ENCODE measurements around the gene LRATD1. TPM values are rescaled to one million over a fixed set of nuclear protein-coding genes. Genes with fewer than 3 reads are reported as not detected.

LRATD1 gene
- total RNA-seq, 1 experiment from 2014 or later, result 0.31 TPM

- TF ChIP-seq, protein P1, sequence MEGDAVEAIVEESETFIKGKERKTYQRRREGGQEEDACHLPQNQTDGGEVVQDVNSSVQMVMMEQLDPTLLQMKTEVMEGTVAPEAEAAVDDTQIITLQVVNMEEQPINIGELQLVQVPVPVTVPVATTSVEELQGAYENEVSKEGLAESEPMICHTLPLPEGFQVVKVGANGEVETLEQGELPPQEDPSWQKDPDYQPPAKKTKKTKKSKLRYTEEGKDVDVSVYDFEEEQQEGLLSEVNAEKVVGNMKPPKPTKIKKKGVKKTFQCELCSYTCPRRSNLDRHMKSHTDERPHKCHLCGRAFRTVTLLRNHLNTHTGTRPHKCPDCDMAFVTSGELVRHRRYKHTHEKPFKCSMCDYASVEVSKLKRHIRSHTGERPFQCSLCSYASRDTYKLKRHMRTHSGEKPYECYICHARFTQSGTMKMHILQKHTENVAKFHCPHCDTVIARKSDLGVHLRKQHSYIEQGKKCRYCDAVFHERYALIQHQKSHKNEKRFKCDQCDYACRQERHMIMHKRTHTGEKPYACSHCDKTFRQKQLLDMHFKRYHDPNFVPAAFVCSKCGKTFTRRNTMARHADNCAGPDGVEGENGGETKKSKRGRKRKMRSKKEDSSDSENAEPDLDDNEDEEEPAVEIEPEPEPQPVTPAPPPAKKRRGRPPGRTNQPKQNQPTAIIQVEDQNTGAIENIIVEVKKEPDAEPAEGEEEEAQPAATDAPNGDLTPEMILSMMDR (conservative IDR thresholded peaks at IDR 0.05), result no peak
- H3K36me3 Mint-ChIP-seq (ENCODE audit: insufficient read depth in 1 of 3, low read depth in 3 of 3), result no peaks in the 10 kb centered on the region
- no peak for DNase-seq
- H3T11ph ChIP-seq (ENCODE audit: low read length), result no peak overlapping the region
- H3K9ac ChIP-seq (ENCODE audit: extremely low read depth, insufficient read length, low read length), result no peak overlapping the region
- no peak overlapping the region for H3K4me3 Mint-ChIP-seq
- H3K27me3 Mint-ChIP-seq (ENCODE audit: low read depth), result no peaks in the 10 kb centered on the region
- H4K91ac ChIP-seq (ENCODE audit: insufficient read length, low read depth, low read length), result no peak overlapping the region
- H3K4ac ChIP-seq (ENCODE audit: low read depth, low read length), result no peak overlapping the region
- no peaks in the 10 kb centered on the region for H3K79me2 ChIP-seq (ENCODE audit: insufficient read depth, low read length)
- H3K23me2 ChIP-seq (ENCODE audit: insufficient read length, low read depth, low read length, poor library complexity, severe bottlenecking), result no peaks in the 10 kb centered on the region
- no peak overlapping the region for H2AFZ ChIP-seq (ENCODE audit: low read length)
- no peak overlapping the region for H4K8ac ChIP-seq (replicated peaks; ENCODE audit: insufficient read length, low read depth, low read length)
- no peaks in the 10 kb centered on the region for H3K9me3 ChIP-seq (ENCODE audit: control insufficient read depth, low read depth, low read length)
- no peaks in the 10 kb centered on the region for H4K20me1 ChIP-seq (ENCODE audit: control insufficient read depth, insufficient read depth, insufficient read length)
- no peak overlapping the region for H2BK5ac ChIP-seq (ENCODE audit: insufficient read length, low read length)
- no peak overlapping the region for H3K23ac ChIP-seq (ENCODE audit: insufficient read length, low read depth, low read length)
- H3K4me1 ChIP-seq (ENCODE audit: insufficient read depth, low read length), result no peaks in the 10 kb centered on the region
- H3K27me3 ChIP-seq (ENCODE audit: insufficient read depth, low read length), result no peaks in the 10 kb centered on the region
- H2BK15ac ChIP-seq (ENCODE audit: low read depth, low read length), result no peak overlapping the region
- H3K18ac ChIP-seq (ENCODE audit: insufficient read length, low read depth, low read length), result no peak overlapping the region
- H3K14ac ChIP-seq (ENCODE audit: insufficient read depth, low read length), result no peak overlapping the region
- no peak overlapping the region for H3K27ac ChIP-seq (ENCODE audit: insufficient read length, low read depth, low read length)
- H3K27ac Mint-ChIP-seq, result no peak overlapping the region; a peak in 1 of 7 replicates
- H3K4me2 ChIP-seq (ENCODE audit: insufficient read depth, insufficient read length, low read length), result no peak overlapping the region
- no peak overlapping the region for H3K56ac ChIP-seq (ENCODE audit: insufficient read length, low read depth, low read length)
- H4K5ac ChIP-seq (ENCODE audit: insufficient read length, low read depth, low read length), result no peak overlapping the region
- no peak overlapping the region for H2BK120ac ChIP-seq (ENCODE audit: low read depth, low read length, poor library complexity, severe bottlenecking)
- H2BK20ac ChIP-seq (ENCODE audit: low read depth, low read length, poor library complexity, severe bottlenecking), result no peak overlapping the region
- no peak overlapping the region for H2BK12ac ChIP-seq (ENCODE audit: insufficient read length, low read depth, low read length)
- H2AK5ac ChIP-seq (ENCODE audit: insufficient read length, low read length), result no peak overlapping the region
- H3K79me1 ChIP-seq (ENCODE audit: insufficient read depth, low read depth, low read length, poor library complexity, severe bottlenecking), result no peaks in the 10 kb centered on the region
- H3K9me3 Mint-ChIP-seq, result no peaks in the 10 kb centered on the region
- peaks cover 0 to 4% of the 10 kb centered on the region in 2 experiments; a peak in 2 of 4 replicates for H3K4me1 Mint-ChIP-seq
Observed at GRCh38 chr2:14614017-14614416, 18.5 kb upstream of the LRATD1 start.

All from H9 (cell line).